GM12878 (cell line): ENCODE data around the gene NPHP3. TPM values are rescaled to one million over a fixed set of nuclear protein-coding genes. Genes with fewer than 3 reads are reported as not detected.
A peak's percentile ranks its signal among the peaks of the same experiment; 100 is the strongest.

Experiments used
- BHLHE40 ChIP-seq, 2 experiments: fragments of 450-650 bp in 1 of 2; IDR thresholded peaks; 2 replicates each; pipeline ENCODE4 v1.6.1; 2011 to 2017; ENCODE audit warnings: low read depth in 2 of 2, borderline replicate concordance in 1 of 2, improper control_type of control experiment in 1 of 2, low read length in 1 of 2, mild to moderate bottlenecking in 1 of 2
- GABPA ChIP-seq: IDR thresholded peaks from 2 replicates; pipeline ENCODE4 v1.6.1; 2014; ENCODE audit warnings: antibody characterized with exemption, low read depth, mild to moderate bottlenecking, inconsistent platforms
- HDAC6 ChIP-seq: fragments of 200-600 bp; sonication (generic); IDR thresholded peaks from one replicate; pipeline ENCODE4 v1.8.0; 2017; ENCODE audit warnings: antibody characterized with exemption; ENCODE audit not compliant: unreplicated experiment
- HDGF ChIP-seq: fragments of 450-650 bp; IDR thresholded peaks from 2 replicates; pipeline ENCODE4 v1.6.1; 2016; ENCODE audit warnings: antibody characterized with exemption
- IKZF1 ChIP-seq: fragments of 450-650 bp; conservative IDR thresholded peaks from 2 replicates; pipeline ENCODE4 v1.6.1; 2017; ENCODE audit warnings: antibody characterized with exemption, mild to moderate bottlenecking
- KAT2A ChIP-seq: conservative IDR thresholded peaks from 2 replicates; pipeline ENCODE4 v1.6.1; 2011; ENCODE audit warnings: low read depth, low read length; ENCODE audit not compliant: control insufficient read depth
- SIX5 ChIP-seq: IDR thresholded peaks from 2 replicates; pipeline ENCODE4 v1.6.1; 2011; ENCODE audit warnings: mild to moderate bottlenecking, low read depth, low read length, moderate library complexity; ENCODE audit not compliant: severe bottlenecking
- SUZ12 ChIP-seq: fragments of 200-600 bp; sonication (generic); IDR thresholded peaks from one replicate; pipeline ENCODE4 v1.6.1; 2018; ENCODE audit warnings: antibody characterized with exemption, mild to moderate bottlenecking; ENCODE audit not compliant: unreplicated experiment
- TCF7 ChIP-seq: IDR thresholded peaks from 2 replicates; pipeline ENCODE4 v1.6.1; 2014; ENCODE audit warnings: antibody characterized with exemption, borderline replicate concordance
- ZZZ3 ChIP-seq: IDR thresholded peaks from 2 replicates; pipeline ENCODE4 v1.6.1; 2011; ENCODE audit warnings: low read depth; ENCODE audit not compliant: control insufficient read depth, insufficient read length
- polyA plus RNA-seq, 11 experiments: library from polyadenylated mRNA; depleted of rRNA in 4 of 11; unstranded in 6 of 11; stranded (reverse) in 5 of 11; fragments of >200 nt; fragmentation: Nextera tagmentation in 4 of 11; fragmentation: Illumina TruSeq in 1 of 11; extraction: Ambion mirVana in 4 of 11; extraction: Trizol in 1 of 11; gene quantifications; 1 replicate in 1 of 11; 2 replicates in 10 of 11; pipeline versions ENCODE4 v1.2.1 to v1.2.3, GENCODE V29; 2011 to 2016; ENCODE audit warnings: inconsistent platforms in 2 of 11, missing spikeins in 2 of 11, low read depth in 1 of 11
- total RNA-seq, 4 experiments: library from RNA; depleted of rRNA in 3 of 4; stranded (reverse); fragments of >200 nt in 3 of 4; fragmentation: Illumina TruSeq in 1 of 4; extraction: Trizol in 1 of 4; gene quantifications; 2 replicates each; pipeline versions ENCODE4 v1.2.1 to v1.2.3, GENCODE V29; 2013 to 2021
- TF ChIP-seq, protein P1 (sequence below): fragments of 450-650 bp; formaldehyde crosslinking; IDR thresholded peaks from 2 replicates; pipeline ENCODE4 v1.5.0; 2022; ENCODE audit warnings: mild to moderate bottlenecking, missing genetic modification characterization
- TF ChIP-seq, protein P2 (sequence below): fragments of 450-650 bp; IDR thresholded peaks from 2 replicates; pipeline ENCODE4 v1.6.1; 2014; ENCODE audit warnings: mild to moderate bottlenecking
- TF ChIP-seq, protein P3 (sequence below): fragments of 450-650 bp; IDR thresholded peaks from 2 replicates; pipeline ENCODE4 v1.6.1; 2018; ENCODE audit warnings: mild to moderate bottlenecking, low read depth, moderate library complexity; ENCODE audit not compliant: partially characterized antibody
- TF ChIP-seq, protein P4 (sequence below): fragments of 150-350 bp; IDR thresholded peaks from 2 replicates; pipeline ENCODE4 v1.6.1; 2014; ENCODE audit warnings: mild to moderate bottlenecking, low read depth, low read length
- TF ChIP-seq, protein P5 (sequence below): fragments of 450-650 bp; IDR thresholded peaks from 2 replicates; pipeline ENCODE4 v1.6.1; 2016; ENCODE audit warnings: mild to moderate bottlenecking
- TF ChIP-seq, protein P6 (sequence below): IDR thresholded peaks from 2 replicates; pipeline ENCODE4 v1.6.1; 2012; ENCODE audit warnings: low read depth, low read length, improper control_type of control experiment

The NPHP3 gene
- total and polyA plus RNA-seq, 10 of the 15 experiments (the other 5 are each of a cell fraction or from before 2014, with no cell fraction given): 0.84 to 11.7 (median 2.9) TPM

DNA sequence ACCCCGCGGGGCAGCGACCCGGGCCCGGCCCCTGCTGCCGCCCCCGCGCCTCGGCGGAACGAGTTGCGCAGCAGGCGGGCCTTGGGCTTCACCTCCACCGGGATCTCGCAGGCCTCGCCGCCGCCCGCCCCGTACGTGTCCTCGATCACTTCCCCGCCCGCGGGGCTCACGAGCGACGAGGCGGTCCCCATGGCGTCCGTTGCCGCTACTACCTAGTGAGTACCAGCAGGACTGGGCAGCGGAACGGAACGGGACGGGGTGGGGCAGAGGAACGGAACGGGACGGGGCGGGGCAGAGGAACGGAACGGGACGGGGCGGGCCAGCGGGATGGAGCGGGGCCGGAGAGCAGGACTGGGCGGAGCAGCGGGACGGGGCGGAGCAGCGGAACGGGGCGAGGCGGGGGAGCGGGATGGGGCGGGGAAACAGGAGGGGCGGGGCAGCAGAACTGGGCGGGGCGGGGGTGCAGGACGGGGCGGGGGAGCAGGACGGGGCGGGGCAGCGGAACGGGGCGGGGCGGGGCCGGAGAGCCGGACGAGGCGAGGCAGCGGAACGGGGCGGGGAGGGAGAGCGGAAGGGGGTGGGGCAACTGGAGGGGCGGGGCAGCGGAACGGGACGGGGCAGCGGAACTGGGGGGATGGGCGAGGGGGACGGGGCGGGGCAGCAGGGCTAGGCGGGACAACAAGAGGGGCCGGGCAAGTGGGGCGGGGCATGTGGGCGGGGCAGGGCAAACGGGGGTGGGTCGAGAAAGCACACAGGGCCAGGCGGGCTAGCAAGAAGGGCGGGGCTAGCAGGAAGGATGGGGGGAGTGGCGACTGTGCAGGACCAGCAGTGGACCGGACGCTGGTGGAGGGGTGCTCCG lies at the start of gene NPHP3 (continued):
- TF ChIP-seq SUZ12: no peak
- no peak for TF ChIP-seq KAT2A
- no peak for TF ChIP-seq TCF7
- TF ChIP-seq, protein P1, sequence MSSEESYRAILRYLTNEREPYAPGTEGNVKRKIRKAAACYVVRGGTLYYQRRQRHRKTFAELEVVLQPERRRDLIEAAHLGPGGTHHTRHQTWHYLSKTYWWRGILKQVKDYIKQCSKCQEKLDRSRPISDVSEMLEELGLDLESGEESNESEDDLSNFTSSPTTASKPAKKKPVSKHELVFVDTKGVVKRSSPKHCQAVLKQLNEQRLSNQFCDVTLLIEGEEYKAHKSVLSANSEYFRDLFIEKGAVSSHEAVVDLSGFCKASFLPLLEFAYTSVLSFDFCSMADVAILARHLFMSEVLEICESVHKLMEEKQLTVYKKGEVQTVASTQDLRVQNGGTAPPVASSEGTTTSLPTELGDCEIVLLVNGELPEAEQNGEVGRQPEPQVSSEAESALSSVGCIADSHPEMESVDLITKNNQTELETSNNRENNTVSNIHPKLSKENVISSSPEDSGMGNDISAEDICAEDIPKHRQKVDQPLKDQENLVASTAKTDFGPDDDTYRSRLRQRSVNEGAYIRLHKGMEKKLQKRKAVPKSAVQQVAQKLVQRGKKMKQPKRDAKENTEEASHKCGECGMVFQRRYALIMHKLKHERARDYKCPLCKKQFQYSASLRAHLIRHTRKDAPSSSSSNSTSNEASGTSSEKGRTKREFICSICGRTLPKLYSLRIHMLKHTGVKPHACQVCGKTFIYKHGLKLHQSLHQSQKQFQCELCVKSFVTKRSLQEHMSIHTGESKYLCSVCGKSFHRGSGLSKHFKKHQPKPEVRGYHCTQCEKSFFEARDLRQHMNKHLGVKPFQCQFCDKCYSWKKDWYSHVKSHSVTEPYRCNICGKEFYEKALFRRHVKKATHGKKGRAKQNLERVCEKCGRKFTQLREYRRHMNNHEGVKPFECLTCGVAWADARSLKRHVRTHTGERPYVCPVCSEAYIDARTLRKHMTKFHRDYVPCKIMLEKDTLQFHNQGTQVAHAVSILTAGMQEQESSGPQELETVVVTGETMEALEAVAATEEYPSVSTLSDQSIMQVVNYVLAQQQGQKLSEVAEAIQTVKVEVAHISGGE (CRISPR knock-in tag): no peak
- TF ChIP-seq GABPA: no peak
- no peak for TF ChIP-seq ZZZ3
- TF ChIP-seq, protein P2, sequence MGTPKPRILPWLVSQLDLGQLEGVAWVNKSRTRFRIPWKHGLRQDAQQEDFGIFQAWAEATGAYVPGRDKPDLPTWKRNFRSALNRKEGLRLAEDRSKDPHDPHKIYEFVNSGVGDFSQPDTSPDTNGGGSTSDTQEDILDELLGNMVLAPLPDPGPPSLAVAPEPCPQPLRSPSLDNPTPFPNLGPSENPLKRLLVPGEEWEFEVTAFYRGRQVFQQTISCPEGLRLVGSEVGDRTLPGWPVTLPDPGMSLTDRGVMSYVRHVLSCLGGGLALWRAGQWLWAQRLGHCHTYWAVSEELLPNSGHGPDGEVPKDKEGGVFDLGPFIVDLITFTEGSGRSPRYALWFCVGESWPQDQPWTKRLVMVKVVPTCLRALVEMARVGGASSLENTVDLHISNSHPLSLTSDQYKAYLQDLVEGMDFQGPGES: no peak
- TF ChIP-seq, protein P3, sequence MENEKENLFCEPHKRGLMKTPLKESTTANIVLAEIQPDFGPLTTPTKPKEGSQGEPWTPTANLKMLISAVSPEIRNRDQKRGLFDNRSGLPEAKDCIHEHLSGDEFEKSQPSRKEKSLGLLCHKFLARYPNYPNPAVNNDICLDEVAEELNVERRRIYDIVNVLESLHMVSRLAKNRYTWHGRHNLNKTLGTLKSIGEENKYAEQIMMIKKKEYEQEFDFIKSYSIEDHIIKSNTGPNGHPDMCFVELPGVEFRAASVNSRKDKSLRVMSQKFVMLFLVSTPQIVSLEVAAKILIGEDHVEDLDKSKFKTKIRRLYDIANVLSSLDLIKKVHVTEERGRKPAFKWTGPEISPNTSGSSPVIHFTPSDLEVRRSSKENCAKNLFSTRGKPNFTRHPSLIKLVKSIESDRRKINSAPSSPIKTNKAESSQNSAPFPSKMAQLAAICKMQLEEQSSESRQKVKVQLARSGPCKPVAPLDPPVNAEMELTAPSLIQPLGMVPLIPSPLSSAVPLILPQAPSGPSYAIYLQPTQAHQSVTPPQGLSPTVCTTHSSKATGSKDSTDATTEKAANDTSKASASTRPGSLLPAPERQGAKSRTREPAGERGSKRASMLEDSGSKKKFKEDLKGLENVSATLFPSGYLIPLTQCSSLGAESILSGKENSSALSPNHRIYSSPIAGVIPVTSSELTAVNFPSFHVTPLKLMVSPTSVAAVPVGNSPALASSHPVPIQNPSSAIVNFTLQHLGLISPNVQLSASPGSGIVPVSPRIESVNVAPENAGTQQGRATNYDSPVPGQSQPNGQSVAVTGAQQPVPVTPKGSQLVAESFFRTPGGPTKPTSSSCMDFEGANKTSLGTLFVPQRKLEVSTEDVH: no peak
- TF ChIP-seq, protein P4, sequence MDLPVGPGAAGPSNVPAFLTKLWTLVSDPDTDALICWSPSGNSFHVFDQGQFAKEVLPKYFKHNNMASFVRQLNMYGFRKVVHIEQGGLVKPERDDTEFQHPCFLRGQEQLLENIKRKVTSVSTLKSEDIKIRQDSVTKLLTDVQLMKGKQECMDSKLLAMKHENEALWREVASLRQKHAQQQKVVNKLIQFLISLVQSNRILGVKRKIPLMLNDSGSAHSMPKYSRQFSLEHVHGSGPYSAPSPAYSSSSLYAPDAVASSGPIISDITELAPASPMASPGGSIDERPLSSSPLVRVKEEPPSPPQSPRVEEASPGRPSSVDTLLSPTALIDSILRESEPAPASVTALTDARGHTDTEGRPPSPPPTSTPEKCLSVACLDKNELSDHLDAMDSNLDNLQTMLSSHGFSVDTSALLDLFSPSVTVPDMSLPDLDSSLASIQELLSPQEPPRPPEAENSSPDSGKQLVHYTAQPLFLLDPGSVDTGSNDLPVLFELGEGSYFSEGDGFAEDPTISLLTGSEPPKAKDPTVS: no peak
- peak; percentile 86 for TF ChIP-seq IKZF1
- no peak for TF ChIP-seq HDAC6
- TF ChIP-seq, protein P5, sequence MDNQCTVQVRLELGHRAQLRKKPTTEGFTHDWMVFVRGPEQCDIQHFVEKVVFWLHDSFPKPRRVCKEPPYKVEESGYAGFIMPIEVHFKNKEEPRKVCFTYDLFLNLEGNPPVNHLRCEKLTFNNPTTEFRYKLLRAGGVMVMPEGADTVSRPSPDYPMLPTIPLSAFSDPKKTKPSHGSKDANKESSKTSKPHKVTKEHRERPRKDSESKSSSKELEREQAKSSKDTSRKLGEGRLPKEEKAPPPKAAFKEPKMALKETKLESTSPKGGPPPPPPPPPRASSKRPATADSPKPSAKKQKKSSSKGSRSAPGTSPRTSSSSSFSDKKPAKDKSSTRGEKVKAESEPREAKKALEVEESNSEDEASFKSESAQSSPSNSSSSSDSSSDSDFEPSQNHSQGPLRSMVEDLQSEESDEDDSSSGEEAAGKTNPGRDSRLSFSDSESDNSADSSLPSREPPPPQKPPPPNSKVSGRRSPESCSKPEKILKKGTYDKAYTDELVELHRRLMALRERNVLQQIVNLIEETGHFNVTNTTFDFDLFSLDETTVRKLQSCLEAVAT: no peak
- TF ChIP-seq, protein P6, sequence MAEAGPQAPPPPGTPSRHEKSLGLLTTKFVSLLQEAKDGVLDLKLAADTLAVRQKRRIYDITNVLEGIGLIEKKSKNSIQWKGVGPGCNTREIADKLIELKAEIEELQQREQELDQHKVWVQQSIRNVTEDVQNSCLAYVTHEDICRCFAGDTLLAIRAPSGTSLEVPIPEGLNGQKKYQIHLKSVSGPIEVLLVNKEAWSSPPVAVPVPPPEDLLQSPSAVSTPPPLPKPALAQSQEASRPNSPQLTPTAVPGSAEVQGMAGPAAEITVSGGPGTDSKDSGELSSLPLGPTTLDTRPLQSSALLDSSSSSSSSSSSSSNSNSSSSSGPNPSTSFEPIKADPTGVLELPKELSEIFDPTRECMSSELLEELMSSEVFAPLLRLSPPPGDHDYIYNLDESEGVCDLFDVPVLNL: no peak
- TF ChIP-seq SIX5: no peak
- peak; percentile 29 to 77; a peak in 2 of 4 replicates for TF ChIP-seq BHLHE40 (IDR thresholded peaks at IDR 0.05; ENCODE audit: borderline replicate concordance in 1 of 2, low read depth in 2 of 2, low read length in 1 of 2)
- 0 out of 2 replicates have a peak, but pooled peaks have one; percentile 53 for TF ChIP-seq HDGF
